Measurements from ENCODE around the gene BEAN1. TPM values are rescaled to one million over a fixed set of nuclear protein-coding genes. Genes with fewer than 3 reads are reported as not detected.

The BEAN1 gene
- total RNA-seq, 1 donor = not detected

GRCh38 chr16:66473654-66474519 lies 46.8 kb downstream of the BEAN1 start:
- Histone ChIP-seq H3K9me3 (ENCODE audit: low read depth, low read length) (no peaks in the 10 kb centered on the region), H3K27me3 (ENCODE audit: insufficient read depth, low read length) (no peaks in the 10 kb centered on the region), H3K4me1 (ENCODE audit: insufficient read depth, low read length) (peaks cover 25% of the 10 kb centered on the region), H3K4me3 (ENCODE audit: low read length) (no peak overlapping the region)

GRCh38 chr16:66474750-66475199 lies 47.7 kb downstream of the BEAN1 start:
- Histone ChIP-seq H3K9me3 (ENCODE audit: low read depth, low read length) (no peaks in the 10 kb centered on the region), H3K4me1 (ENCODE audit: insufficient read depth, low read length) (peaks cover 29% of the 10 kb centered on the region), H3K4me3 (ENCODE audit: low read length) (no peak overlapping the region), H3K27me3 (ENCODE audit: insufficient read depth, low read length) (no peaks in the 10 kb centered on the region)

- Histone ChIP-seq H3K4me1 (ENCODE audit: insufficient read depth, low read length) (peaks cover 29% of the 10 kb centered on the region), H3K4me3 (ENCODE audit: low read length) (no peak overlapping the region), H3K9me3 (ENCODE audit: low read depth, low read length) (no peaks in the 10 kb centered on the region), H3K27me3 (ENCODE audit: insufficient read depth, low read length) (no peaks in the 10 kb centered on the region)
Measured at GRCh38 chr16:66475232-66475631, 48.1 kb downstream of the BEAN1 start.

- no peaks in the 10 kb centered on the region for H3K27me3 ChIP-seq (ENCODE audit: insufficient read depth, low read length)
- H3K4me1 ChIP-seq (ENCODE audit: insufficient read depth, low read length) = peaks cover 37% of the 10 kb centered on the region
- H3K9me3 ChIP-seq (ENCODE audit: low read depth, low read length) = no peaks in the 10 kb centered on the region
- H3K4me3 ChIP-seq (ENCODE audit: low read length) = no peak overlapping the region
Measured at GRCh38 chr16:66476328-66477027, 49.4 kb downstream of the BEAN1 start.

- Histone ChIP-seq H3K4me1 (ENCODE audit: insufficient read depth, low read length) (peaks cover 37% of the 10 kb centered on the region), H3K9me3 (ENCODE audit: low read depth, low read length) (no peaks in the 10 kb centered on the region), H3K27me3 (ENCODE audit: insufficient read depth, low read length) (no peaks in the 10 kb centered on the region), H3K4me3 (ENCODE audit: low read length) (no peak overlapping the region)
Measured at GRCh38 chr16:66477028-66477515, 50.0 kb downstream of the BEAN1 start.

GRCh38 chr16:66478733-66479511 lies 51.8 kb downstream of the BEAN1 start:
- H3K9me3 ChIP-seq (ENCODE audit: low read depth, low read length) = no peaks in the 10 kb centered on the region
- H3K27me3 ChIP-seq (ENCODE audit: insufficient read depth, low read length) = no peaks in the 10 kb centered on the region
- H3K4me3 ChIP-seq (ENCODE audit: low read length) = no peak overlapping the region
- H3K4me1 ChIP-seq (ENCODE audit: insufficient read depth, low read length) = peaks cover 42% of the 10 kb centered on the region

GRCh38 chr16:66479661-66480264 lies 52.7 kb downstream of the BEAN1 start:
- peaks cover 45% of the 10 kb centered on the region for H3K4me1 ChIP-seq (ENCODE audit: insufficient read depth, low read length)
- H3K4me3 ChIP-seq (ENCODE audit: low read length) = no peak overlapping the region
- H3K27me3 ChIP-seq (ENCODE audit: insufficient read depth, low read length) = no peaks in the 10 kb centered on the region
- no peaks in the 10 kb centered on the region for H3K9me3 ChIP-seq (ENCODE audit: low read depth, low read length)

- H3K9me3 ChIP-seq (ENCODE audit: low read depth, low read length) = no peaks in the 10 kb centered on the region
- H3K4me3 ChIP-seq (ENCODE audit: low read length) = no peak overlapping the region
- H3K27me3 ChIP-seq (ENCODE audit: insufficient read depth, low read length) = no peaks in the 10 kb centered on the region
- H3K4me1 ChIP-seq (ENCODE audit: insufficient read depth, low read length) = peaks cover 46% of the 10 kb centered on the region
Measured at GRCh38 chr16:66480265-66481080, 53.4 kb downstream of the BEAN1 start.

GRCh38 chr16:66481081-66481942 lies 54.2 kb downstream of the BEAN1 start:
- no peaks in the 10 kb centered on the region for H3K27me3 ChIP-seq (ENCODE audit: insufficient read depth, low read length)
- H3K4me1 ChIP-seq (ENCODE audit: insufficient read depth, low read length) = peaks cover 54% of the 10 kb centered on the region
- H3K4me3 ChIP-seq (ENCODE audit: low read length) = no peak overlapping the region
- no peaks in the 10 kb centered on the region for H3K9me3 ChIP-seq (ENCODE audit: low read depth, low read length)

- no peaks in the 10 kb centered on the region for H3K9me3 ChIP-seq (ENCODE audit: low read depth, low read length)
- H3K4me3 ChIP-seq (ENCODE audit: low read length) = no peak overlapping the region
- peaks cover 61% of the 10 kb centered on the region for H3K4me1 ChIP-seq (ENCODE audit: insufficient read depth, low read length)
- no peaks in the 10 kb centered on the region for H3K27me3 ChIP-seq (ENCODE audit: insufficient read depth, low read length)
Measured at GRCh38 chr16:66481943-66482390, 54.9 kb downstream of the BEAN1 start.

GRCh38 chr16:66483689-66484452 lies 56.8 kb downstream of the BEAN1 start:
- Histone ChIP-seq H3K9me3 (ENCODE audit: low read depth, low read length) (no peaks in the 10 kb centered on the region), H3K27me3 (ENCODE audit: insufficient read depth, low read length) (no peaks in the 10 kb centered on the region), H3K4me1 (ENCODE audit: insufficient read depth, low read length) (peaks cover 64% of the 10 kb centered on the region), H3K4me3 (ENCODE audit: low read length) (no peak overlapping the region)

- H3K4me3 ChIP-seq (ENCODE audit: low read length) = no peak overlapping the region
- no peaks in the 10 kb centered on the region for H3K27me3 ChIP-seq (ENCODE audit: insufficient read depth, low read length)
- H3K4me1 ChIP-seq (ENCODE audit: insufficient read depth, low read length) = peaks cover 61% of the 10 kb centered on the region
- H3K9me3 ChIP-seq (ENCODE audit: low read depth, low read length) = no peaks in the 10 kb centered on the region
Measured at GRCh38 chr16:66484453-66485213, 57.5 kb downstream of the BEAN1 start.
